ENCODE results near the gene AGAP3. TPM values are rescaled to one million over a fixed set of nuclear protein-coding genes. Genes with fewer than 3 reads are reported as not detected.

Gene AGAP3
- total RNA-seq, 2 donors from 2014 or later, result 26.9 to 28.4 TPM

GRCh38 chr7:151133266-151133985 lies 47.2 kb downstream of the AGAP3 start:
- ATAC-seq (replicated peaks in 1 of 2), result no peak
- no peak overlapping the region for H3K27ac Mint-ChIP-seq
- H3K9me3 Mint-ChIP-seq, result no peaks in the 10 kb centered on the region
- H3K4me3 Mint-ChIP-seq, result no peak overlapping the region
- H3K4me1 Mint-ChIP-seq (ENCODE audit: low read depth), result no peaks in the 10 kb centered on the region
- no peaks in the 10 kb centered on the region for H3K36me3 Mint-ChIP-seq (ENCODE audit: insufficient read depth in 2 of 2)
- DNase-seq, result no peak
- H3K27me3 Mint-ChIP-seq (ENCODE audit: low read depth), result no peaks in the 10 kb centered on the region

DNA sequence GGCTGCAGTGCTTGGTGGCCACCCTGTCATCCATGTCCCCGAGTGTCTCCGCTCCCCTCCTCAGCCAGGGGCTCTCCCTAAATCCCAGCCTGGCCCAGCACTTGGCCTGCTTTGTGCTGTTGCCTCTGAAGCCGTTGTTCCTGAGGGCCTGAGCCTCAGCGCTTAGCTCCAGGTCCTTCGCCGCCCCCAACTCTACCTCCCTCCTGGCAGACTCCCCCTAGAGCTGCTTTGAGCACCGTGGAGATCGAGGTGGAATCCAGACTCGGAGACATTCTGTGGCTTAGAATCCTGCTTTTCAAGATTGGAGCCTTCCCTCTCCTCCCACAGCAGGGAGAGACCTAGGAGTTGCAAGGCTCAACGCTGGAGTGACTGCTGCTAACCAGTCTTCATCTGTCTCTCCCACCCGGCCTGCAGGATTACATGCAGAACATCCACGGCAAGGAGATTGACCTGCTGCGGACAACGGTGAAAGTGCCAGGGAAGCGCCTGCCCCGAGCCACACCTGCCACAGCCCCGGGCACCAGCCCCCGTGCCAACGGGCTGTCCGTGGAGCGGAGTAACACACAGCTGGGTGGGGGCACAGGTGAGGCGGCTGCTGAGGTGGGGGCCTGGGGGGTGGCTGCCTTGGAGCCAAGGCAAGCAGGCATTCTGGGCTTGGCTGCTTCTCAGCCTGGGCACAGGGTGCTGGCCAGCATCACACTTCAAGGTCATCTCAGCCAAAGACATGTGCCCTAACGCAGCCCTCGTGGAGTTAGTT lies 47.9 kb downstream of the AGAP3 start:
- Mint-ChIP-seq H3K27me3 (ENCODE audit: low read depth) (no peaks in the 10 kb centered on the region), H3K36me3 (ENCODE audit: insufficient read depth in 2 of 2) (no peaks in the 10 kb centered on the region), H3K27ac (no peak overlapping the region), H3K4me1 (ENCODE audit: low read depth) (no peaks in the 10 kb centered on the region), H3K4me3 (no peak overlapping the region), H3K9me3 (no peaks in the 10 kb centered on the region)
- ATAC-seq (replicated peaks in 1 of 2) (no peak), DNase-seq (no peak)

DNA sequence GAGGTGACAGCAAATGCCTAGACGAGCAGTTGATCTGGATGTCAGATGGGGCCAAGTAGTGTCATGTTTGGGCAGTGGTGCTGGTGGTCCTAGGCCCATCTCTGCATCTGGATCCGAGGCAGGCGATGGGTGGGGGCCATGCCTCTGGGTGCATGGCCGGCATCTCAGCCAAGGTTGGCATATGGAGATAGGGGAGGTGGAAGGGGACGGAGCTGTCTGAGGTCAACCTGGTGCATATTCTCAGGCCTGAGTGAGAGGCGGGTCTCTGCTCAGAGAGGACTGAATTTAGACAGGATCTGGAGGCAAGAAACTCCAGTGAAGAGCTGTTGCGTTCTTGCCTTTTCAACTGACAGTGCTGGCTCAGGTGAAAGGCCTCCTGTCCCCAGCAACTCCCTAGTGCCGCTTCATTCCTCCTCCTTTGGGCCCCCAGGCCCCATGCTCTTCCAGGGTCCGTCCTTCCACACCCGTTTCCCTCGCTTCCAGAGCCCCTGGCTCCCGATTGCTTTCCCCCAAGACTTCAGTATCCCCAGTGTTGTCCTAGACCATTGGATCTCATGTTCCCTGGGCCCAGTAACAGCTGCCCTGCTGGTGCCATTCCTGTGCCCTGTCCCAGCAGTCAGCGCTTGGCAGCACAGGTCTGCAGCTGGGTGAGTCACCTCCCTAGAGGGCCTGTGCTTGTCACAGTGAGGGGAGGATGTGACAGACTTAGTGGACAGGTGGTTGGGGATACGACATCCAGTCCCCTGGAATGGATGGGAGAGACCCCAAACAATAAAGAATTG lies 48.7 kb downstream of the AGAP3 start:
- Mint-ChIP-seq H3K36me3 (ENCODE audit: insufficient read depth in 2 of 2) (no peaks in the 10 kb centered on the region), H3K9me3 (no peaks in the 10 kb centered on the region), H3K27ac (no peak overlapping the region), H3K27me3 (ENCODE audit: low read depth) (no peaks in the 10 kb centered on the region), H3K4me1 (ENCODE audit: low read depth) (no peaks in the 10 kb centered on the region), H3K4me3 (no peak overlapping the region)
- ATAC-seq (replicated peaks in 1 of 2) (no peak), DNase-seq (no peak)

- H3K36me3 Mint-ChIP-seq (ENCODE audit: insufficient read depth in 2 of 2), result no peaks in the 10 kb centered on the region
- no peaks in the 10 kb centered on the region for H3K9me3 Mint-ChIP-seq
- DNase-seq, result no peak
- H3K4me3 Mint-ChIP-seq, result no peak overlapping the region
- ATAC-seq (replicated peaks in 1 of 2), result no peak
- H3K27ac Mint-ChIP-seq, result no peak overlapping the region
- no peaks in the 10 kb centered on the region for H3K4me1 Mint-ChIP-seq (ENCODE audit: low read depth)
- no peaks in the 10 kb centered on the region for H3K27me3 Mint-ChIP-seq (ENCODE audit: low read depth)
These were observed 49.2 kb downstream of the AGAP3 start for GRCh38 chr7:151135525-151135845.

DNA sequence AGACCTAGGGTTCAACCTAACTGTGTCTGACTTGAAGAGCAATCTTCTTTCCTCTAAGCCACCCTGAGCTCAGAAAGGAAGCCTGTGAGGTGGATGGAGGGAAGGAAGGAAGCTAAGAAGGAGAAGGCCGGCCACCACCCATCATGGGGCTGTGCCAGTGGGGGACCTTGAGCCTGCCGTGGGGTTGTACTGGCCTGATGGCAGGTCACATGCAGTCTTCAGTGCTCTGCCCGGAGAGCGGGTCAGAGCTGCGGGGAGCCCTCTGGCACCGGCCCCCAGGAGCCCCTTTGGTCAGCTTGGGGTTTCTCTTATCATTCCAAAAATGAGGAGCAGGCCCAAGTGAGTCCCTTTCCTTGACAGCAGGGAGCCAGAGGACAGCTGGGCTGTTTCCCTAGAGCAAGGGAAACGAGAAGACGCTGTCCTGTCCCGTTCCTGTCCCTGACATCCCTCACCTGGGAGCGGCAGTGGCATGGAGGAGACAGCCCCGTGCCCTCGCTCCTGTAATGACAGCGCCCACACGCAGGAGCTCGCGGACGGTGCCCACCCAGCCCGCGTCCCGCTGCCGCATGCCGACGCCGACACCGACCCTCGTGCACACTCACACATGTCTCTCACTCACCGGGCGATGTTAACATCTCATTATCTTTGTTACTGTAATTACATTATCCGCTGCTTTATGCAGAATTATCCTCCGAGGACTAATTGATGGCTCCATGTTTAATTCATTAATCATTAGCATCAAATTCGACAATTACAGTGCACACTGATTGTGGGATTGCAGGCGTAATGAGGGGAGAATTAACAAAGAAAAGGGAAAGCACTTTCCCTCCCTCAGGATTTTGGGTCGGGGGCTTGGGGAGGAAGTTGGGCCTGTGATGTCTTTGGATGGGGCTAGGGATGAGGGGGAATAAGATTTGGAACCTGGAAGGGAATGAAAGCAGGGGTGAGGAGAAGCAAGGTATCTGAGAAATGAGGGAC lies 49.9 kb downstream of the AGAP3 start:
- Mint-ChIP-seq H3K27ac (no peak overlapping the region), H3K4me1 (ENCODE audit: low read depth) (no peaks in the 10 kb centered on the region), H3K27me3 (ENCODE audit: low read depth) (no peaks in the 10 kb centered on the region), H3K4me3 (no peak overlapping the region), H3K9me3 (no peaks in the 10 kb centered on the region), H3K36me3 (ENCODE audit: insufficient read depth in 2 of 2) (no peaks in the 10 kb centered on the region)
- no peak for ATAC-seq (replicated peaks in 1 of 2)
- DNase-seq, result no peak

GRCh38 chr7:151137076-151137675 lies 50.9 kb downstream of the AGAP3 start:
- no peaks in the 10 kb centered on the region for H3K36me3 Mint-ChIP-seq (ENCODE audit: insufficient read depth in 2 of 2)
- H3K27ac Mint-ChIP-seq, result no peak overlapping the region
- no peak overlapping the region for H3K4me3 Mint-ChIP-seq
- ATAC-seq (replicated peaks in 1 of 2) (no peak), DNase-seq (no peak)
- H3K4me1 Mint-ChIP-seq (ENCODE audit: low read depth), result no peaks in the 10 kb centered on the region
- H3K27me3 Mint-ChIP-seq (ENCODE audit: low read depth), result no peaks in the 10 kb centered on the region
- H3K9me3 Mint-ChIP-seq, result no peaks in the 10 kb centered on the region

DNA sequence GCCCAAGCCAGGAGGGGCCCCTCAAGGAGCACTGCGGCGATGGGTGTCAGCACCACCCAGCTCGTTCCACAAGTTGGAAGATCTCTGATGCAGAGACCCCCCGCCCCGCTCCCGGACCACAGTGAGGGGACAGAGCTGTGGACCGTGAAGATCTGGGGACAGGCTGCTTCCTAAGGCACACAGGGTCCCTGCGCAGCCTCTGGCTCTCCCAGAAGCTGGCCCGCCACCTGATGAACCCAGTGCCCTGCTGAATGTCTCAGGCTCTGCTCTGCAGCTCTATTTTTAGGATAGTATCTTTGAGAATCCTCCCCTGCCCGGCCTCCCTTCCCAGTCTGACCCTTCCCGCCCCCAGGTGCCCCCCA lies 51.5 kb downstream of the AGAP3 start:
- no peak for ATAC-seq (replicated peaks in 1 of 2)
- no peaks in the 10 kb centered on the region for H3K36me3 Mint-ChIP-seq (ENCODE audit: insufficient read depth in 2 of 2)
- DNase-seq, result no peak
- H3K9me3 Mint-ChIP-seq, result no peaks in the 10 kb centered on the region
- no peak overlapping the region for H3K4me3 Mint-ChIP-seq
- H3K27ac Mint-ChIP-seq, result no peak overlapping the region
- H3K27me3 Mint-ChIP-seq (ENCODE audit: low read depth), result no peaks in the 10 kb centered on the region
- no peaks in the 10 kb centered on the region for H3K4me1 Mint-ChIP-seq (ENCODE audit: low read depth)

DNA sequence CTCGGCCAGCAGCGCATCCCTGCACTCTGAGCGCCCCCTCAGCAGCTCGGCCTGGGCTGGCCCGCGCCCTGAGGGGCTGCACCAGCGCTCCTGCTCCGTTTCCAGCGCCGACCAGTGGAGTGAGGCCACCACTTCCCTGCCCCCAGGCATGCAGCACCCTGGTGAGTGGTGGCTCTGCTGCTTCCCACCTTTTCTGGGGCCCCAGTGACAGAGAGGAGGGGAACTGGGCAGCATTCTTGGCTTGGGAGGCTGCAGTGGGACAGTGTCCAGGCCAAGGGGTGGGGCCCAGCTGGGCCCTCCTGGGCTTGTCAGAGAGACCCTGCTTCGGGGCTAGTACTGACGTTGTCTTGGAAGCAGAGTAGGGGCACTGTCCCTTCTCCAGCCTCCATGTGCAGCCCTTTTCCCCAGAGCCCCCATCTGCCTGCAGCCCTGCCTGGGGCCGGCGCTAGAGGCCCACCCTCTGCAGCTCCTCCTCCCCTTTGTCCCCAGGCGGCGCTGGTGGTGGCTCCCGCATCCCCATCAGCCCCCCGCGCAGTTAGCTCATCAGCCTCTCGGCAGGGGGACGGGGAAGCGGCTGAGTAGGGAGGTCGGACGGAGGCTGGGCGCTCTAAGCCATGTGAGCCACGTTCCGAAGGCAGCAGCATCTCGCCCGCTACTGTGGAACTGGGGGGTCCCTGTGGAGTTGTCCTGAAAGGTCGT lies 52.0 kb downstream of the AGAP3 start:
- no peak for ATAC-seq (replicated peaks in 1 of 2)
- no peaks in the 10 kb centered on the region for H3K36me3 Mint-ChIP-seq (ENCODE audit: insufficient read depth in 2 of 2)

GRCh38 chr7:151139071-151139790 lies 53.0 kb downstream of the AGAP3 start:
- H3K9me3 Mint-ChIP-seq, result no peaks in the 10 kb centered on the region
- no peak overlapping the region for H3K27ac Mint-ChIP-seq

More for the DNA sequence above, 52.0 kb downstream of the AGAP3 start:
- no peaks in the 10 kb centered on the region for H3K27me3 Mint-ChIP-seq (ENCODE audit: low read depth)
- no peak overlapping the region for H3K4me3 Mint-ChIP-seq
- H3K27ac Mint-ChIP-seq, result no peak overlapping the region
- DNase-seq, result no peak
- no peaks in the 10 kb centered on the region for H3K4me1 Mint-ChIP-seq (ENCODE audit: low read depth)
- H3K9me3 Mint-ChIP-seq, result no peaks in the 10 kb centered on the region

GRCh38 chr7:151139791-151140190 lies 53.5 kb downstream of the AGAP3 start:
- Mint-ChIP-seq H3K27ac (no peak overlapping the region), H3K9me3 (no peaks in the 10 kb centered on the region), H3K36me3 (ENCODE audit: insufficient read depth in 2 of 2) (no peaks in the 10 kb centered on the region), H3K4me1 (ENCODE audit: low read depth) (no peaks in the 10 kb centered on the region), H3K27me3 (ENCODE audit: low read depth) (no peaks in the 10 kb centered on the region), H3K4me3 (no peak overlapping the region)
- DNase-seq (no peak), ATAC-seq (replicated peaks in 1 of 2) (no peak)

More at GRCh38 chr7:151139071-151139790, 53.0 kb downstream of the AGAP3 start:
- DNase-seq, result no peak
- Mint-ChIP-seq H3K4me3 (no peak overlapping the region), H3K4me1 (ENCODE audit: low read depth) (no peaks in the 10 kb centered on the region), H3K36me3 (ENCODE audit: insufficient read depth in 2 of 2) (no peaks in the 10 kb centered on the region), H3K27me3 (ENCODE audit: low read depth) (no peaks in the 10 kb centered on the region)
- no peak for ATAC-seq (replicated peaks in 1 of 2)

DNA sequence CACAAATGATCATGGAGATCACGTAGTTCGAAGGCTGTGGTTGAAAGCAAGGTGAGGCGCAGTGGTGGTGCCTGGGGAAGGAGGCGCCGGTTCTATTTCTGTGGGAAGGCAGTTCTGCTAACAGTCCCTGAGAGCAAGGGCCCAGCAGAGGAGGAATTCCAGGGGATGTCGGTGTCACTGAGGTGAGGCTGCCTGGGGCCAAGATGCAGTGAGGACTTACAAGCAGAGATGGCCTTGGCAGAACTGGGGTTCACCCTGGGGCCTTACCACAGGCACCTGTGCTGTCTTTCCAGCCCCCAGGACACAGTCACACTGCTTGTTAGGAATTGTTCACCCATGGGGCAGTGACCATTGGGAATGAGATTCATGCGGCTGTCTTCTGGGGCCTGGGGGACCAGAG lies 54.6 kb downstream of the AGAP3 start:
- H3K4me1 Mint-ChIP-seq (ENCODE audit: low read depth), result no peaks in the 10 kb centered on the region
- H3K9me3 Mint-ChIP-seq, result no peaks in the 10 kb centered on the region
- no peaks in the 10 kb centered on the region for H3K36me3 Mint-ChIP-seq (ENCODE audit: insufficient read depth in 2 of 2)
- ATAC-seq (replicated peaks in 1 of 2) (no peak), DNase-seq (no peak)
- H3K27me3 Mint-ChIP-seq (ENCODE audit: low read depth), result no peaks in the 10 kb centered on the region
- H3K27ac Mint-ChIP-seq, result no peak overlapping the region
- H3K4me3 Mint-ChIP-seq, result no peak overlapping the region
